NCI-H774 (cell line): Measurements from ENCODE around the gene GMPPA.
A peak's percentile ranks its signal among the peaks of the same experiment; 100 is the strongest.

Source experiments
- DNase-seq: peaks from one replicate; lab custom pipeline; 2025; lab: John Stamatoyannopoulos, UW

The GMPPA gene

DNA sequence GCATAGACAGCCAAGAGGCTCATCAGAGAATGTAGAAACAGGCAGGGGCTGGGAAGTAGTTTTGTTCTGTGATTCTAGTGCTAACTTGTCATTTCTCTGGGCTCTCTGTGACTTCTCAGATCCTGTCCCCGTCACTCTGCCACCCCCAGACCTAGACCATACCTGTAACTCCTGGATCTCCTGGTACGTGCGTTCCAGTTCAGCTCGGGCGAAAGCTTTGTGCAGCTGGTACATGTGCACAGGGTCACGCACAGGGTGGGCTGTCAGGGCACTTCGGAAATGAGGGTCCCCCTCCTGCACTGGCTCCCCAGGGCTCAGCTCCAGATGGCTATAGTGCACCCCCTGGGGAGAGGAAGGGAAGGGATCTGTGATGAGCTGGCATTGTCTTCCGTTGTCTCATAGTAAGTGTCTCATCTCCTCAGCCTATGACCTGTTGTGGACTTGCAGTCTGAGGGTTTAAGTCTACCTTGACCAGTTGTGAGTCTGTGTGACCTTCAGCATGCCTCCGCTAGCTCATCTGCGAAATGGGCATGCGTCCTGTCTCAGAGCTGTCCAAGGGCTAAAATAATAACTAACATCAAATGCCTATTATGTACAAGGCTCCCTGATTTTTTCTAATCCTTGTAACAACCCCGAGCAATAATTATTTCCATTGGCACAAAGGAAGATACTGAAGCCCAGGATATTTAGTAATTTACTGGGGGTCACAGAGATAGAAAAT lies 42.3 kb downstream of the GMPPA start:
- no peak for DNase-seq

GRCh38 chr2:219541611-219542180 lies 43.0 kb downstream of the GMPPA start:
- peak; percentile 82 for DNase-seq

- DNase-seq, result peak; percentile 37
Measured at GRCh38 chr2:219542931-219543595, 44.4 kb downstream of the GMPPA start.

DNA sequence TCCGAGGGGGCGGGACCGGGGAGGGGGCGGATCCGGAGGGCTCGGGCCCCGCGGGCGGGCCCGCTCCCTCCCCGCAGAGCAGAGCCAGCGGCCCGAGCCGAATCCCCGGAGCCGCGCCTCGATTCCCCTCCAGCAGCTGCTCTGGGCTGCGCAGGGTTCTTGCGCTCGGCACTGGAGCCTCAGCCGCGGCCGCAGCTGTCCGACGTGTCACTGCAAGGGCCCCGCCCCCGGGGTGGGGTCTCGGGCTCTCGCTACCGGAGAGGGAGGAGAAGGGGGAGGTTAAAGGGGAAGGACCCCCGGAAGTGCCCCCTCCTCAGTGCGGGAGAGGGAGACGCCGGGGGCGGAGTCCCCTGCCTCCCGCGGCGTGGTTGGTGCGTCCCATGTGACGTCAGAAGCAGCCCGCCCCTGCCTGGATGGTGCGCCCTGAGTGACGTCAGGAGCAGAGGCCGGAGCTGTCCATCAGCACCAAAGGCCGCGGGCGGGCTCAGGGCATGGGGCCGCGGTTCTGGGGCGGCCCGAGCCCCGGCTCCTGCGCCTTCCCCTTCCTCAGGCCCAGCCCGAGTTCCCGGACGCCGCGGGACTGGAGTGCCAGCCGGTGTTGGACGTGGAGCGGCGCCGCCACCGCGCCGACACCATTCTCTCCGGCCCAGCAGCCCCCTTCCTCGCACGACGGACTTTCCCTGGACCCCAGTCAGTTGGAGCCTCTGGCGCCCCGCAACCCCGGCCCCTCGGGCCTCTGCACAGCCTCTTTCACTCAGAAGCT lies 45.1 kb downstream of the GMPPA start, which contains the start of the genes CHPF and TMEM198:
Gene CHPF, minus strand, starts transcription at position 214 of the 763 bp plus-strand sequence. CDS start 271 bp downstream, outside the sequence.
Gene TMEM198, plus strand, starts transcription at position 433 of the 763 bp plus-strand sequence. CDS start 700 bp downstream, outside the sequence.
- DNase-seq, result peak; percentile 97

DNA sequence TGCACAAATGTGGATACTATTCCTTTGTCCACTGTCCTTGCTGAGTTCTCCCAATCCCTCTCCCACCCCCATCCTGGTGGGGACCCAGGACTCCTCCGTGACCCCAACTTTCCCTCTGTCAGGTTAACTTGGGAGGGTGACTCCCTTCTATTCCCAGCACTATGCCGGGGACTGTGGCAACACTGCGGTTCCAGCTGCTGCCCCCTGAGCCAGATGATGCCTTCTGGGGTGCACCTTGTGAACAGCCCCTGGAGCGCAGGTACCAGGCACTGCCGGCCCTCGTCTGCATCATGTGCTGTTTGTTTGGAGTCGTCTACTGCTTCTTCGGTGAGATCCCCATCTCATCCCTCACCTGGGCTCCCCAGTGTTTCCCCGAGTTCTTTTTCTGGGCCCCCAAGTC lies 45.9 kb downstream of the GMPPA start:
- DNase-seq, result no peak

- DNase-seq, result no peak
Measured at GRCh38 chr2:219545295-219545942, 46.7 kb downstream of the GMPPA start.

GRCh38 chr2:219545943-219546352 lies 47.3 kb downstream of the GMPPA start:
- DNase-seq, result no peak

DNA sequence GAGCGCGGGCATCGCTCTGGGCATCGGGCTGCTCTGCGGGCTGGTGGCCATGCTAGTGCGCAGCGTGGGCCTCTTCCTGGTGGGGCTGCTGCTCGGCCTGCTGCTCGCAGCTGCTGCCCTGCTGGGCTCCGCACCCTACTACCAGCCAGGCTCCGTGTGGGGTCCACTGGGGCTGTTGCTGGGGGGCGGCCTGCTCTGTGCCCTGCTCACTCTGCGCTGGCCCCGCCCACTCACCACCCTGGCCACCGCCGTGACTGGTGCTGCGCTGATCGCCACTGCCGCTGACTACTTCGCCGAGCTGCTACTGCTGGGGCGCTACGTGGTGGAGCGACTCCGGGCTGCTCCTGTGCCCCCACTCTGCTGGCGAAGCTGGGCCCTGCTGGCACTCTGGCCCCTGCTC lies 48.9 kb downstream of the GMPPA start:
- no peak for DNase-seq

GRCh38 chr2:219548990-219549389 lies 50.3 kb downstream of the GMPPA start:
- DNase-seq, result no peak

- no peak for DNase-seq
Measured at GRCh38 chr2:219549619-219550018, 50.9 kb downstream of the GMPPA start.

DNA sequence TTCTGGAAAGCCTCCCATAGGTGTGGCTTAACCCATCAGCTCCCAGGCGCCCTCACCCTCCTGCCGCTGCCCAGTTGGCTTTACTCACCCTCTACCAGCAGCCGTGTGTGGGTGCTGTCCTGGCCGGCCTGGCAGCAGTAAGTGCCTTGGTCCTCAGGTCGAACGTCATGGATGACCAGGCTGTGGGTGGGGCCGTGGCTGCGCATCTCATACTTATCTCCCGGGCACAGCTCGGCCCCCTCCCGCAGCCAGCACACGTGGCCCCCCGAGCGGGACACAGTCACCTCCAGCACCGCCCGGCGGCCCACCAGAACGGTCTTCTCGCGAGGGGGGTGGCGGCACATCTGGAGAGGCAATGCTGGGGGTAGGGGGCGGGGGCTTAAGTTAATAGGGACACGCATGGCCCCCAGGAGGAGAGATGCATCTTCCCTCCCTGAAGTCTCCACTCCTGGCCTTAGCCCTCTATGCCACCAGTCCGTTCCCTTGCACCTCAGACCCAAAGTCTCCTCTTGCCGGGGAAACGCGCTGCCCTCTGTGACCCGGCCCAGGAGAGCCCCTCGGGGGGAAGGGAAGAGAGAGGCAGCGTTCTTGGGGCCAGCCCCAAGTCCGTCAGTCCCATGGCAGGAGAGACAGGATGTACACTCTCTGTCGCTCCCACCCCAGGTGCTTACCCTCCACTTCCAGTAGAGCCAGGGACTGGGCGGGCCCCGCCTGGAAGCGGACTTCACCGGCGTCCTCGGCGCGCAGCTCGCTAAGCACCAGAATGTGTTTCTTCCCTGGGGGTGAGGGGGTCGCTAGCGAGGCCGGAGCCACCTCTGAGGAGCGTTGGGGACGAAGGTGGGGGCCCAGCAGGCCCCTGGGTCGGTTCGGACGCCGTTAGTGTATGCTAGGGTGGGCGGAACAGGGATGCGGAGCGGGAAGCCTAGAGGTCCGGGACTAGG lies 53.0 kb downstream of the GMPPA start:
- DNase-seq, result no peak

- peak; percentile 79 for DNase-seq
Measured at GRCh38 chr2:219552382-219553167, 53.9 kb downstream of the GMPPA start.

- DNase-seq, result no peak
Measured at GRCh38 chr2:219553168-219553417, 54.4 kb downstream of the GMPPA start.

DNA sequence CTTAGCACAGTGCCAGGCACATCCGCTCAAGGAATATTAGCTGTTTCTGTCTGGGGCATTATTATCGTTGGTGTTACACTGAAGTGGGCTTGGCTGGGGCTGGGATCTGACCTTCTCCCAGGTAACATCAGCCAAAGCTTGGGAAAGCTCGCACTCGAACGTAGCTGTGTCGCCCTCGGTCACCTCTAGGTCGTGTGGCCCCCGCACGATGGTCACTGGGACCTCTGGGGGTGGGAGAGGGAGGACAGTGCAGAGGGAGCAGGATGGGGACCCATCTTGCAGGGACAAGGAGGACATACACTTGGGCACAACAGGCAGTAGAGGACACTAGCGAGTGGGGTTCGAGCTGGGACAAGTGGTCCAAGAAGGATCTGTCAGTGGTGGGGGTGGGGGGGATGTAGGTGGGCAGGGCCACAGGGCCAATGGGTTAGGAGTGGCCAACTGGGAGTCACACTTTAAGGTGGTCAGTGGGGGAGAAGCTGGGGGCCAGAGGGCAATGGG lies 54.8 kb downstream of the GMPPA start:
- no peak for DNase-seq

- no peak for DNase-seq
Measured at GRCh38 chr2:219554350-219554749, 55.7 kb downstream of the GMPPA start.

DNA sequence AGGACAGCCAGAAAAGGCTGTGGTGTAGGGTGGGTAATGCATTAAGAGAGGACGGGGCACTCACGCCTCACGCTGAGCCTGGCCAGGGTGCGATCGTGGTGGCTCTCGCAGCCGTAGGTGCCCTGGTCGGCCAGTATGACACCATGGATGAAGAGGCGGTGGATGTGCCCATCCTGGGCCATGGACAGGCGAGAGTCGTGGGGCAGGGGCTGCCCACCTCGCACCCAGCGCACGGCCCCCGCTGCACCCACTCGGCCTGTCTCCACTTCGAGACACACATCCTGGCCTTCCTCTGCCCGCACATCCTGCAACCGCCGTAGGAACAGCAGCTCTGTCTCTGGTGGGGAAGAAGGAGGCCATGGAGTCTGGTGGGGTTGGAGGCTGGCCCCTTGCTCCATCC lies 57.3 kb downstream of the GMPPA start:
- DNase-seq, result no peak

GRCh38 chr2:219556413-219556812 lies 57.7 kb downstream of the GMPPA start:
- no peak for DNase-seq
